ENCODE results near the gene MICB.

The MICB gene

DNA sequence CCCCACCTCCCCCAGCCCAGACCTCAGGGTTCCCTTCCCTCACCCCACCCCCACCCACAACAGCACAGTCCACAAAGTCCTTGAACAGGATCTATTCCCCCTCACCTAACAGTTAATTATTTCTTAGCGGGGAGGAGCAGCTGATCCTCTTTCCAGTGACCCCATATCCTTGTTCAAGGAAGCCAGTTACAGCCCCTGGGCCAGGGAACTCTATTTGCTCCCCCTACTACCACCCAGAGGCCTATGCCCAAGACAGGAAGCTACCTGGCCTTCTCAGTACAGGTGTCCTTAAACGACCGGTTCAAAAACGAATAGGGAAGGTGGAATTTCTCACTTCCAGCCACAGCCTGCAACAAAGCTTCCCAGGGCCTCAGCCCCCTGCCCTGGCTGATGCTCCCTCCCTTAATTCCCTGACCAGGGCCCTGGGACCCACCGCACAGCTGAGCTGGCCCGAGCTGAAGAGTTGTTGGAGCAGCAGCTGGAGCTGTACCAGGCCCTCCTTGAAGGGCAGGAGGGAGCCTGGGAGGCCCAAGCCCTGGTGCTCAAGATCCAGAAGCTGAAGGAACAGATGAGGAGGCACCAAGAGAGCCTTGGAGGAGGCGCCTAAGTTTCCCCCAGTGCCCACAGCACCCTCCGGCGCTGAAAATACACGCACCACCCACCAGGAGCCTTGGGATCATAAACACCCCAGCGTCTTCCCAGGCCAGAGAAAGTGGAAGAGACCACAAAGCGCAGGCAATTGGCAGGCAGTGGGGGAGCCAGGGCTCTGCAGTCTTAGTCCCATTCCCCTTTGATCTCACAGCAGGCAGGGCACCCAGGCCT, 31.6 kb downstream of the MICB start (continued):
- TF ChIP-seq ZNF335 (tag by site-specific recombination; conservative IDR thresholded peaks at IDR 0.05): no peak
- no peak for TF ChIP-seq BCL11A (tag by site-specific recombination; IDR thresholded peaks at IDR 0.05; ENCODE audit: low read depth)
- TF ChIP-seq ZNF776 (tag by site-specific recombination; IDR thresholded peaks at IDR 0.05; ENCODE audit: borderline replicate concordance): no peak
- TF ChIP-seq, protein P1, sequence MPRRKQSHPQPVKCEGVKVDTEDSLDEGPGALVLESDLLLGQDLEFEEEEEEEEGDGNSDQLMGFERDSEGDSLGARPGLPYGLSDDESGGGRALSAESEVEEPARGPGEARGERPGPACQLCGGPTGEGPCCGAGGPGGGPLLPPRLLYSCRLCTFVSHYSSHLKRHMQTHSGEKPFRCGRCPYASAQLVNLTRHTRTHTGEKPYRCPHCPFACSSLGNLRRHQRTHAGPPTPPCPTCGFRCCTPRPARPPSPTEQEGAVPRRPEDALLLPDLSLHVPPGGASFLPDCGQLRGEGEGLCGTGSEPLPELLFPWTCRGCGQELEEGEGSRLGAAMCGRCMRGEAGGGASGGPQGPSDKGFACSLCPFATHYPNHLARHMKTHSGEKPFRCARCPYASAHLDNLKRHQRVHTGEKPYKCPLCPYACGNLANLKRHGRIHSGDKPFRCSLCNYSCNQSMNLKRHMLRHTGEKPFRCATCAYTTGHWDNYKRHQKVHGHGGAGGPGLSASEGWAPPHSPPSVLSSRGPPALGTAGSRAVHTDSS (tag by site-specific recombination; IDR thresholded peaks at IDR 0.05): no peak
- TF ChIP-seq ZNF121 (tag by site-specific recombination; IDR thresholded peaks at IDR 0.05): no peak
- TF ChIP-seq ZNF521 (tag by site-specific recombination; IDR thresholded peaks at IDR 0.05): no peak
- peak; percentile 36; the same call in 1 of the 2 replicates for TF ChIP-seq ZIC2 (tag by site-specific recombination; IDR thresholded peaks at IDR 0.05)
- no peak for TF ChIP-seq ZXDB (tag by site-specific recombination; IDR thresholded peaks at IDR 0.05)
- TF ChIP-seq ZNF2 (tag by site-specific recombination; IDR thresholded peaks at IDR 0.05): 0 out of 2 replicates have a peak, but pooled peaks have one; percentile 46
- TF ChIP-seq, protein P2, sequence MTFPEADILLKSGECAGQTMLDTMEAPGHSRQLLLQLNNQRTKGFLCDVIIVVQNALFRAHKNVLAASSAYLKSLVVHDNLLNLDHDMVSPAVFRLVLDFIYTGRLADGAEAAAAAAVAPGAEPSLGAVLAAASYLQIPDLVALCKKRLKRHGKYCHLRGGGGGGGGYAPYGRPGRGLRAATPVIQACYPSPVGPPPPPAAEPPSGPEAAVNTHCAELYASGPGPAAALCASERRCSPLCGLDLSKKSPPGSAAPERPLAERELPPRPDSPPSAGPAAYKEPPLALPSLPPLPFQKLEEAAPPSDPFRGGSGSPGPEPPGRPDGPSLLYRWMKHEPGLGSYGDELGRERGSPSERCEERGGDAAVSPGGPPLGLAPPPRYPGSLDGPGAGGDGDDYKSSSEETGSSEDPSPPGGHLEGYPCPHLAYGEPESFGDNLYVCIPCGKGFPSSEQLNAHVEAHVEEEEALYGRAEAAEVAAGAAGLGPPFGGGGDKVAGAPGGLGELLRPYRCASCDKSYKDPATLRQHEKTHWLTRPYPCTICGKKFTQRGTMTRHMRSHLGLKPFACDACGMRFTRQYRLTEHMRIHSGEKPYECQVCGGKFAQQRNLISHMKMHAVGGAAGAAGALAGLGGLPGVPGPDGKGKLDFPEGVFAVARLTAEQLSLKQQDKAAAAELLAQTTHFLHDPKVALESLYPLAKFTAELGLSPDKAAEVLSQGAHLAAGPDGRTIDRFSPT (tag by site-specific recombination; IDR thresholded peaks at IDR 0.05): 0 out of 2 replicates have a peak, but pooled peaks have one; percentile 19
- peak; percentile 86 for TF ChIP-seq ZFP69B (tag by site-specific recombination; IDR thresholded peaks at IDR 0.05)
- no peak for TF ChIP-seq ZNF341 (tag by site-specific recombination; IDR thresholded peaks at IDR 0.05; ENCODE audit: low read depth)
- no peak for TF ChIP-seq ZNF548 (tag by site-specific recombination; IDR thresholded peaks at IDR 0.05)
- no peak for TF ChIP-seq ZNF140 (tag by site-specific recombination; IDR thresholded peaks at IDR 0.05)
- TF ChIP-seq ZNF560 (tag by site-specific recombination; IDR thresholded peaks at IDR 0.05; ENCODE audit: borderline replicate concordance): no peak
- TF ChIP-seq ZNF214 (tag by site-specific recombination; IDR thresholded peaks at IDR 0.05; ENCODE audit: borderline replicate concordance): no peak
- no peak for TF ChIP-seq ZNF677 (tag by site-specific recombination; IDR thresholded peaks at IDR 0.05)
- TF ChIP-seq, protein P3, sequence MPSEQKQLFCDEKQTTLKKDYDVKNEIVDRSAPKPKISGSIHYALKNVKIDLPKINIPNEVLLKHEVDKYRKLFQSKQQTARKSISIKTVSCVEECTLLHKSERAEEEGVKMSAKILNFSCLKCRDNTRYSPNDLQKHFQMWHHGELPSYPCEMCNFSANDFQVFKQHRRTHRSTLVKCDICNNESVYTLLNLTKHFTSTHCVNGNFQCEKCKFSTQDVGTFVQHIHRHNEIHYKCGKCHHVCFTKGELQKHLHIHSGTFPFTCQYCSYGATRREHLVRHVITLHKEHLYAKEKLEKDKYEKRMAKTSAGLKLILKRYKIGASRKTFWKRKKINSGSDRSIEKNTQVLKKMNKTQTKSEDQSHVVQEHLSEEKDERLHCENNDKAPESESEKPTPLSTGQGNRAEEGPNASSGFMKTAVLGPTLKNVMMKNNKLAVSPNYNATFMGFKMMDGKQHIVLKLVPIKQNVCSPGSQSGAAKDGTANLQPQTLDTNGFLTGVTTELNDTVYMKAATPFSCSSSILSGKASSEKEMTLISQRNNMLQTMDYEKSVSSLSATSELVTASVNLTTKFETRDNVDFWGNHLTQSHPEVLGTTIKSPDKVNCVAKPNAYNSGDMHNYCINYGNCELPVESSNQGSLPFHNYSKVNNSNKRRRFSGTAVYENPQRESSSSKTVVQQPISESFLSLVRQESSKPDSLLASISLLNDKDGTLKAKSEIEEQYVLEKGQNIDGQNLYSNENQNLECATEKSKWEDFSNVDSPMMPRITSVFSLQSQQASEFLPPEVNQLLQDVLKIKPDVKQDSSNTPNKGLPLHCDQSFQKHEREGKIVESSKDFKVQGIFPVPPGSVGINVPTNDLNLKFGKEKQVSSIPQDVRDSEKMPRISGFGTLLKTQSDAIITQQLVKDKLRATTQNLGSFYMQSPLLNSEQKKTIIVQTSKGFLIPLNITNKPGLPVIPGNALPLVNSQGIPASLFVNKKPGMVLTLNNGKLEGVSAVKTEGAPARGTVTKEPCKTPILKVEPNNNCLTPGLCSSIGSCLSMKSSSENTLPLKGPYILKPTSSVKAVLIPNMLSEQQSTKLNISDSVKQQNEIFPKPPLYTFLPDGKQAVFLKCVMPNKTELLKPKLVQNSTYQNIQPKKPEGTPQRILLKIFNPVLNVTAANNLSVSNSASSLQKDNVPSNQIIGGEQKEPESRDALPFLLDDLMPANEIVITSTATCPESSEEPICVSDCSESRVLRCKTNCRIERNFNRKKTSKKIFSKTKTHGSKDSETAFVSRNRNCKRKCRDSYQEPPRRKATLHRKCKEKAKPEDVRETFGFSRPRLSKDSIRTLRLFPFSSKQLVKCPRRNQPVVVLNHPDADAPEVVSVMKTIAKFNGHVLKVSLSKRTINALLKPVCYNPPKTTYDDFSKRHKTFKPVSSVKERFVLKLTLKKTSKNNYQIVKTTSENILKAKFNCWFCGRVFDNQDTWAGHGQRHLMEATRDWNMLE (tag by site-specific recombination; conservative IDR thresholded peaks at IDR 0.05; ENCODE audit: low read depth): no peak
- no peak for TF ChIP-seq ZNF473 (tag by site-specific recombination; IDR thresholded peaks at IDR 0.05)
- no peak for TF ChIP-seq ZNF175 (tag by site-specific recombination; IDR thresholded peaks at IDR 0.05)
- no peak for TF ChIP-seq ZNF239 (tag by site-specific recombination; IDR thresholded peaks at IDR 0.05)
- TF ChIP-seq, protein P4, sequence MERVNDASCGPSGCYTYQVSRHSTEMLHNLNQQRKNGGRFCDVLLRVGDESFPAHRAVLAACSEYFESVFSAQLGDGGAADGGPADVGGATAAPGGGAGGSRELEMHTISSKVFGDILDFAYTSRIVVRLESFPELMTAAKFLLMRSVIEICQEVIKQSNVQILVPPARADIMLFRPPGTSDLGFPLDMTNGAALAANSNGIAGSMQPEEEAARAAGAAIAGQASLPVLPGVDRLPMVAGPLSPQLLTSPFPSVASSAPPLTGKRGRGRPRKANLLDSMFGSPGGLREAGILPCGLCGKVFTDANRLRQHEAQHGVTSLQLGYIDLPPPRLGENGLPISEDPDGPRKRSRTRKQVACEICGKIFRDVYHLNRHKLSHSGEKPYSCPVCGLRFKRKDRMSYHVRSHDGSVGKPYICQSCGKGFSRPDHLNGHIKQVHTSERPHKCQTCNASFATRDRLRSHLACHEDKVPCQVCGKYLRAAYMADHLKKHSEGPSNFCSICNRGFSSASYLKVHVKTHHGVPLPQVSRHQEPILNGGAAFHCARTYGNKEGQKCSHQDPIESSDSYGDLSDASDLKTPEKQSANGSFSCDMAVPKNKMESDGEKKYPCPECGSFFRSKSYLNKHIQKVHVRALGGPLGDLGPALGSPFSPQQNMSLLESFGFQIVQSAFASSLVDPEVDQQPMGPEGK (tag by site-specific recombination; IDR thresholded peaks at IDR 0.05): no peak
- no peak for TF ChIP-seq ZNF394 (tag by site-specific recombination; IDR thresholded peaks at IDR 0.05; ENCODE audit: borderline replicate concordance)
- TF ChIP-seq, protein P5, sequence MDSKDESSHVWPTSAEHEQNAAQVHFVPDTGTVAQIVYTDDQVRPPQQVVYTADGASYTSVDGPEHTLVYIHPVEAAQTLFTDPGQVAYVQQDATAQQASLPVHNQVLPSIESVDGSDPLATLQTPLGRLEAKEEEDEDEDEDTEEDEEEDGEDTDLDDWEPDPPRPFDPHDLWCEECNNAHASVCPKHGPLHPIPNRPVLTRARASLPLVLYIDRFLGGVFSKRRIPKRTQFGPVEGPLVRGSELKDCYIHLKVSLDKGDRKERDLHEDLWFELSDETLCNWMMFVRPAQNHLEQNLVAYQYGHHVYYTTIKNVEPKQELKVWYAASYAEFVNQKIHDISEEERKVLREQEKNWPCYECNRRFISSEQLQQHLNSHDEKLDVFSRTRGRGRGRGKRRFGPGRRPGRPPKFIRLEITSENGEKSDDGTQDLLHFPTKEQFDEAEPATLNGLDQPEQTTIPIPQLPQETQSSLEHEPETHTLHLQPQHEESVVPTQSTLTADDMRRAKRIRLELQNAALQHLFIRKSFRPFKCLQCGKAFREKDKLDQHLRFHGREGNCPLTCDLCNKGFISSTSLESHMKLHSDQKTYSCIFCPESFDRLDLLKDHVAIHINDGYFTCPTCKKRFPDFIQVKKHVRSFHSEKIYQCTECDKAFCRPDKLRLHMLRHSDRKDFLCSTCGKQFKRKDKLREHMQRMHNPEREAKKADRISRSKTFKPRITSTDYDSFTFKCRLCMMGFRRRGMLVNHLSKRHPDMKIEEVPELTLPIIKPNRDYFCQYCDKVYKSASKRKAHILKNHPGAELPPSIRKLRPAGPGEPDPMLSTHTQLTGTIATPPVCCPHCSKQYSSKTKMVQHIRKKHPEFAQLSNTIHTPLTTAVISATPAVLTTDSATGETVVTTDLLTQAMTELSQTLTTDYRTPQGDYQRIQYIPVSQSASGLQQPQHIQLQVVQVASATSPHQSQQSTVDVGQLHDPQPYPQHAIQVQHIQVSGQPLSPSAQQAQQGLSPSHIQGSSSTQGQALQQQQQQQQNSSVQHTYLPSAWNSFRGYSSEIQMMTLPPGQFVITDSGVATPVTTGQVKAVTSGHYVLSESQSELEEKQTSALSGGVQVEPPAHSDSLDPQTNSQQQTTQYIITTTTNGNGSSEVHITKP (tag by site-specific recombination; IDR thresholded peaks at IDR 0.05): 0 out of 2 replicates have a peak, but pooled peaks have one; percentile 7
- TF ChIP-seq IKZF3 (tag by site-specific recombination; IDR thresholded peaks at IDR 0.05): peak; percentile 52; the same call in 1 of the 2 replicates
